ENCODE measurements around the gene NFIA. TPM values are rescaled to one million over a fixed set of nuclear protein-coding genes. Genes with fewer than 3 reads are reported as not detected.

Gene NFIA
- polyA plus RNA-seq, 12 donors = 29.6 to 378 (median 35.8) TPM

DNA sequence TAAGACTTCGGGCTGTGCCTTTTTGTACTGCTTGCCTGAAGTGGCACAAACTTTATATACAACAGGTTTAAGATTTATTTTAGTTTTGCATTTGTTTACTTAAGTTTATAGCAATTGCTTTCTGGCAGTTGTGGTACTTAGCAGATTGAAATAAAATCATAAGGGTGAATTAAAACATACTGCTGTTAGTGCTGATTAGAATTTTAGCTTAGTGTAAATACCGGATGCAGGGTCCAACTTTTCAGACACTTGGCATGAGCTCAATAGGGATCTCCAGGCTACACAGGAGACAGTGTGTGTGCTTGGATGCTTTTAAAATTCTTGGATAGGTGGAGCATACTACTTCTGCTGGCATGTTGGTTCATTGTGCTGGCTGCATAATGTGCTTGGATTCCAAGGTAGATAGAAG lies 159.6 kb downstream of the NFIA start:
- no peak for DNase-seq

DNA sequence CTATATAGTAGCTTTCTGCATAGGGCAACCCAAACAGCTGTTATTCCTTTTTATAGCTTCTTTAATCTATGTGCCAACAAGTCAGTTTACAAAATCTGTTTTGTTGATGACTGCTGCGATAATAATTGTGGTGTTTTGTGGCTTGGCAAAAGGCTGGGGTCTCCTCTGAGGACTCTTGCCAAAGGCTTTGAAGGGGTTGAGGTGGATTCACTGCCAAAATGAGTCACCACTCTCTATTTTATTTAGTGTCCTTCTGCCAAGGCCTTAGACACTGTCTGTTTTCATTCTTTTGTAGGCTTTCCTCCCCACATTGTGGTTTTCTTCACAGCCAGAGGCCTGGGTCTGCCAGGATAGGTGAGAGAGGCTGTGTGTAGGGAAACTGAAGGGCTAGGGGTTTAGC lies 161.8 kb downstream of the NFIA start:
- DNase-seq = no peak

DNA sequence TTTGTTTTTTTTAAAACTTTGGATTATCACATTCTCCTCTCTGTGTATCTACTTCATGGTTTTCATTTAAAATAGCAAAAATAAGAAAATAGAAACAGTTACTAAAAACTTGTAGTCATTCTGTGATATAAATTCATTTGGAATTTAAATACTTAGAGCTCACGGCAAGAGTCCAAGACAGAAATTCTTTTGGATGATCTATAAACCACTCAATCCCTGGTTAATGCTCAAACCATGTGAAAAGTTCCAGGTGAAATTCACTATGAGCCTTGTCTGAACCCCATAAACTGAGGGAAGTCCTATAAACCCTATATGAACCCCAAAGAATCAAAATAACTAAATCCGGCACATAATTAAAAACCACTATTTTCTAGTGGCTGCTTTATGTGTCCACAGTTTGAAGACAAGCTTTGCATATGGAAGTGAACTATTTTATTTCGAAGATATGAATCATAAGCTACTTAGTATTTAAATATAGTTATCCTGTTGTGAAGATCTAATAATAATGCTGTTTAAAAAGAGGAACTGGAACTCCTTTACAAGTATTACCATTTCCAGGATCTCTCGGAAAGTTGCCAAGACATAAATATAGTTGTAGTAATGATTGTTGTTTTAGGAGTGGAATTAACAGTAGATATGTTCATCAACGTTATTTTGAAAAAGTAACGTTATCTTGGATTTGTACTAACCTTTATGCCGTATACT lies 163.5 kb downstream of the NFIA start:
- no peak for DNase-seq

DNA sequence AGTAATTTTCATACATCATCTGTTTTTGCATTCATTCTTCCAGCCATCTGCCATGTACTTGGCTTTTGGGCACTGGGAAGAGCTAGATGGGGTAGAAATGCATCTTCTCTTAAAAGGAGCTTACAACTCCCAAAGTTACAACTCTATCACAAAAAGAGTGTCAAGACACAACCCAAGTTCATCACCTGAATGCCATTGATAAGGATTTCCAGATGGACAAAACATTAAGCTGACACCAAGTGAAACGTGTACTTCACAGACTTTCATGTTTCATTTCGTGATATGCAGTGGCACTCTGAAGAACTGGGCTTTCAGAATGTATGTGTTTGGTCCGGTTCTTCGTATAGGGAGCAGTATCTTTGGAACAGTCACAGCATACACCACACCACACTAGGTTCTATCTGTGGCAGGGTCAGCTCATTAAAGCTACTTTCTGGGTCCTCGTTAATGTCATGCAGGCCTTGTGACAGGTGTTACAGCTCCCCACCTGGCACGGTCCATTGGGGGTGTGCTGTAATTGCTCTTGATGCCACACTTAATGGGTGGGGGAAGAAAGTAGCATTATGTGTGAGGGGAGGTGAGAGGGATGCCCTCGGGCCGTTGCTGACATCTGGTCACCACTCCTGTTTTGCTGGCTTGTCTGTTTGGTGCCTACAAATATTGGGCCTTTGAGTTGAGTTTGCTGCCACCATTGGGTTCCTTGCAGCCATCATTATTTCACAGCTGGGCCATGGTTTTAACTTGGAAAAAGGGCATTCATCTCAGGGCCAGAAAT lies 164.9 kb downstream of the NFIA start:
- DNase-seq = no peak

GRCh38 chr1:61247881-61248752 lies 165.8 kb downstream of the NFIA start:
- DNase-seq = no peak

- DNase-seq = no peak
These were observed 168.6 kb downstream of the NFIA start for GRCh38 chr1:61250933-61251332.

DNA sequence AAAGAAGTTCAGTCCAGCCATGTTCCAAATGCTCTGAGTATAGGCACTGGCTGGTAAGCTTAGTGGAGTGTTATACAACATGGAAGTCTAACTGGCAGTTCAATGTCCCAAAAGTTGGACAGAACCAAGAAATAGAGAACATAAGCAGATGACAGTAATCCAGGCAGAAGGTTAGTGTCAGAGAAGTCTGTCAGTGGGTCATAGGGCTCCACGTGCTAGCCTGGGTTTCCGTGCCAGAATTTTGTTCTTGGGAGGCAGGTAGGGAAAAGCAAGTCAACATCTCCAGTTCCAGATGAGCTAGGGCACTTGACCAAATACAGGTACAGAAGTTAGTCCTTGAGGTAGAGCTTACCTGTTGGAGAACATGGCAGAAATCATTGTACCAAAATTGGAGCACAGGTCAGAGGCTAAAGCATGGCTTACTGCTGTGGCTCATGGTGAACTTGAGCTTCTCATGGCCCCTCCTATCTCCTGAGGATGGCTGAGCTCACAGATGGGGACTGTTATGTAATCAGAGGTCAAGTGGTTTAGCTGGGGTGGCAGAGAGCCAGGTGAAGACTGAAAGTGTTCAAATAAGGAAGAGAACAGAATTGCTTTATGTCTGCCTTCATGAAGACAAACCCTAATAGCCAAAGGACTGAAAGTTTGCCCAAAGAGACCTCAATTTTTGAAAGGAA lies 170.8 kb downstream of the NFIA start:
- no peak for DNase-seq

DNA sequence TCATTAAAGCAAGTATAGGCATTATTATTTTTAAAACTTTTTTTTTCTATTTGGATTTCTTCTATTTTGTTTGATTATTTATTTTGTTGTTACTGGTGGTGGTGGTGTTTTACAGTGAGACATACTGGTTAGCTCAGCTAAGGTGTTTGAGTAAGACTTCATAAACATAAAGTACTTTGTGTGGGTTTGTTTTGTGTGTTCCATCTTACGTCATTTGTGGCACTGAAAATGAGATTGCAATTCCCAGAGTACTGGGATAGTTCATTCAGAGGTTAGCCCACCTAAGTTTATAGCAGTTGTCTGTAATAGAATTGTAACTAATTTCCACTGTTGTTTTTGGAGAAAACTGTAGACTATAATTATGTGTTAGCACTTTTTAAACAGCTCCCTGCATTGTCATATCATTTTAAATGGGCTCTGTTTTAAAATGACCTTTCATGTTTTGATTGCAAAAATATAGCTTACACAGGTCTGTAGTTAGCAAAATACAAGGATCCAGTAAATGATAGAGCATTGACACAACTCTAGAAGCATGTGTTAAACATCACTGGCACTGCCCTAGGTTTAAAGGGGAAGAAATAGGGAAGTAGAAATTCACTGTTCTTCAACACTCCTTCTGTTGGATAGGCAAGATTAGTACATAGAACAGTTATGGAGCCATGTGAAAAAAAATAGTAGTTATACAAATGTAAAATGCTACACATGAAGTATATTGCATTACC lies 171.7 kb downstream of the NFIA start:
- DNase-seq = no peak

DNA sequence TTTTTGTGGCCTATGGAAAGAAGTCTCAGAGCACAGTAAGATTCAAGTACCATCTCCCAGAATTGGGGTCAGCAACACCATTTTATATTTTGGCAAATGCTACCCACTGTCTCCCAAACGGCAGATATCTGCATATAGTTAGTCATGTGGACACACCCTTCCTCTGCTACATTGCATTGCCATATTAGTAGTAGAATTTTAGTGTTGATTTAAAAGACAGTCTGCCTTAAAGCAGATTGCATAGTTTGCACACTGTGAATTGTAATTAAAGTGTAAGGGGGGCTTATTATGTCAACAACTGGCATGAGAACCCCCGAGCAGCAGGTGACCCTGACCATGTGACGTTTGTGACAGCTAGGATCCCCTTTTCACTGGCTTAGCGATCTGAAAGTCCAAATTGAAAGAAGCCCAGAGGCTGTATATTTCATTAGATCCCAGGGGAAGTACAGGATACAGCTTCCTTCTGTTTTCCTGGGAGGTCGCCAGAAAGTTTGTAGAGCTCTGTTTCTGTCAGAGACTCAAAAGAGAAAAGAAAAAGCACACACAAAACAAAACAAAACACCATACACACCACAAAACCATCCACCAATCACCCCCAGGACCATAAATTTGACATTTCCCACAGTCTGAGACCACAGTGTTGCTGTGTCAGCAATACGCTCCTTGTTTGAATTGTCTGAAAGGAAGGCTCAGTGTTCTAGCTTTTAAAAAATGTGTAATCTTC lies 172.4 kb downstream of the NFIA start:
- DNase-seq = peak; percentile 87

DNA sequence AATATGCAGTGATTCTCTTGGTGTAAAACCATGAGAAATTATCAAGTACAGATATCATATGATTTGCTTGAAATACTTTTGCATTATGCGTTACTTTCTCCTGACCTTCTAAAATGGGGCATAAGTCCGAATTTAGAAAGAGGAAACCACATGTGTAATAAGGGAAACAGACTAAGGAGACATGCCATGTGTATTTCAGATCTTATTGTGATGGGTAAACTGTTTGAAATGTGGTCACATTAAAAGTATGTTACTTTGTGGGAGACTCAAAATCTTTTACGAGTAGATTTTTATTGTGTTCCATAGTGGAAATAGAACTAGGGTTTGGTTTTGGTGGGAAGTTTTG lies 173.0 kb downstream of the NFIA start:
- no peak for DNase-seq

DNA sequence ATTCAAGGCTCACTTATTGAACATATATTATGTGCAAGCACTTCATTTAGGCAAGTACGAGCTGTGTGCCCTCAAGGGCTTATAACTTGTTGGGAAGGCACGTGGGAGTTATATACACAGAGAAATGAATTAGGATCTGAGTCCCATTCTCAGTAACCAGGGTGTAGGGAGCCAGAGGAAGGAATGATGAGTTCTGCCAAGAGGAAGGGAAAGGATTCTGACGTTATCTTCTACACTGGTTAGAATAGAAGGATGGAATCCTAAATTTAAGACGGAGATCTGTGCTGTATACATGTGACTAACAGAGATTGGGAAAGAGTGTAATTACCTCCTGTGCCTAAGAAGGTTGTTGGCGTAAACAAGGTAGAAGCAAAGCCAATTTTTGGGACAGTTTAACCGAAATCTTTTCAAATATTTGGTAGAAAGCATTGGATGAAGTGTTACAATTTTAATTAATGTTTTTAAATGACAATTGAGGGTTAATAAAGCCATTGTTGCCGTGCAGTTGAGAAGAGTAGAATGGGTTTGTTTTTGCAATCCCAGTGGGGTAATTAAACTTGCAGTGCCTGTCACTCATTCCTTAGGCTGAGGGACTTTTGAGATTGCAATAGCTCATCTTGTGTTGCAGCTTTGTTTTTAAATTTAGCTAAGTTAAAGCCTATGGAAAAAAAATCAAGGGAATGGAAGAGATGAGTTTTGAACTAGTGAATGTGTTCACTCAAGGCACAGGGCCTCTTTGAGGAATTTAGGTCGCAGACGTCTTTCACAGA lies 177.2 kb downstream of the NFIA start:
- no peak for DNase-seq

DNA sequence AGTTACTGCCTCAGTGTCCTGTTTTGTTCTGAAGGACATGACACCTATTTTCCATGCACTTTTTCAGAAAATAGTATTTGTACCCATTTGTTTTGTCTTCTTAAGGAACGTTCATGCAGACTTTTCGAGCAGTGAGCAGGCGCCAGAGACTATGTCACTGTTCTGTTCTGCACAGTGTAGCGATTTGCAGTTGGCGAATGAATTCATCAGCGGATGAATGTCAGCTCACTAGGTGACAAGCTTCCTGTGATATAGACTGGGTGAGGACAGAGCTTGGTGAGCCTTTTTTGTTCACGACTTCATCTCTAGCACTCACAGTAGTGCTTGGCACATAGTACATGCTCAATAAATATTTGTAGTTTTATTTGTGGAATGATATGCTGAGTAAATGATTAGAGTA lies 177.8 kb downstream of the NFIA start:
- no peak for DNase-seq

DNA sequence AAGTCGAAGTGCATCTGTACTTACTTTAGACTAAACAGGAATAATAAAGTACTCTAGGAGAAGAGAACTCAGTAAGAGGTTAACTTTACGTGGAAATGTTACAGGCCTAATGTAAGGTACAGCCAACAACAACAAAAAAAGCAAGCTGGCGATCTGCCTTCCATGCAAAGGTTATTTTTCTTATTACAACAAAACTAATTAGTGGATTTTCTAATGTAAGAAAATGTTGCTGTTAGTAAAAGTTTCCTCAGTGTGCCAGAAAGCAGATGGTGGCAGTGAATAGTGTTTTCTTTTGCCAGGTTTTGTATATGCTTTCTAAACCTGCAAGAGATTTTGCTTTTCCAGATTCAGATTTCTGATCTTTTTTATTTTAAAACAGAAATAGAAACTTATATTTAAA lies 179.2 kb downstream of the NFIA start:
- DNase-seq = no peak

GRCh38 chr1:61263905-61264824 lies 181.8 kb downstream of the NFIA start:
- DNase-seq = no peak

DNA sequence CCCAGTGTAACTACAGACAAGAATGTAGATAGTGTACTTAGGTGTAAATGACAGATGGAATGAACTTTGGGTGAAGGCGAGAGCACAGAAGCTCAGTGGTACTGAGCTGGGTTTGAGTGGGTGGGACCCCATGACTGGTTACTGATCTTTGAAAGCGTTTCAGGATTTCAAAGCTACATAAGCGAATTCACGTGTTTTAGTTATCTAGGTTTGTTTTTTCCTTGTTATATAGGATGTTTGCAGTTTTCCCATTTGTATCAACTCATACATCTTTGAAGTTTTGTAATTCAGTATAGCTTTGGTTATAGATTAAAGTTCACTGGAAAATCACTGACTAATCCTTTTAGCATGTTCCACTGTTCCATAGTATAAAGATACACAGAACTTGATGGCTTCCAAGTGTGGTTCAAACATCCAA lies 182.5 kb downstream of the NFIA start:
- DNase-seq = no peak

DNA sequence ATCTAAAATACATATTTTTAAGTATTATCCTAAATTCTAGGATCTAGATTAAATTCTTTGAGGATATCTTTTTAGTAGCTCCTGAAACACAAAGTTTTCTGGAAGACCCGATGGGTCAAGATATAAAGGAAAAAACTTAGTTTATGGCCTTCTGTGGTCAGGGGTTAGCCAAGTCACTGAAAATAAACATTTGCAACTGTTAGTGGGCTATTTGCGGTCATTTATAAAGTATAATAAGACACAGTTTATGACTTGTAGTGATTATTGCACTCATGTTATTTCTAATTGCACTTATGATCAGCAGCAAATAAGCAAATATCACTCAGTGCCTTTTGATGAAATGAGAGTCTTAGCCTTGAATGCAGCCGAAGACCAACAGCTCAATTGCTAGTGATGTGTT lies 183.3 kb downstream of the NFIA start:
- DNase-seq = no peak

DNA sequence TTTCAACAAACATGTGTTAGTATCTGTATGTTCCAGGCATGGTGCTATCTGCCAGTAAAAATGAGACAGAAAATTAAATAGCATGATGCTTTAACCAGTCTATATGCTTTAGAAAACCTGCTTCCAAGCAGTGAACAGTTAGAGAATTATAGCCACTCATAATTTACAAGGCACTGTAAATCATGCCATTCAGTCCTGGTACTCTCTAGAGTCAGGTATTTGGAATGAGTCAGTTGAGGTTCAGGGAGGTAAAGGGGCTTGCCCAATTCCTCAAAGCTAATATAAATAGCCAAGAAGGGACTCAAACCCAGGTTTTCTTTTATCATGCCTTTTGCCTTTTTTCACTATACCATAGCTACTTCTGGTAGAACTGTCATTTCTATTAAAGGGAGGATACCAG lies 184.4 kb downstream of the NFIA start:
- DNase-seq = no peak

DNA sequence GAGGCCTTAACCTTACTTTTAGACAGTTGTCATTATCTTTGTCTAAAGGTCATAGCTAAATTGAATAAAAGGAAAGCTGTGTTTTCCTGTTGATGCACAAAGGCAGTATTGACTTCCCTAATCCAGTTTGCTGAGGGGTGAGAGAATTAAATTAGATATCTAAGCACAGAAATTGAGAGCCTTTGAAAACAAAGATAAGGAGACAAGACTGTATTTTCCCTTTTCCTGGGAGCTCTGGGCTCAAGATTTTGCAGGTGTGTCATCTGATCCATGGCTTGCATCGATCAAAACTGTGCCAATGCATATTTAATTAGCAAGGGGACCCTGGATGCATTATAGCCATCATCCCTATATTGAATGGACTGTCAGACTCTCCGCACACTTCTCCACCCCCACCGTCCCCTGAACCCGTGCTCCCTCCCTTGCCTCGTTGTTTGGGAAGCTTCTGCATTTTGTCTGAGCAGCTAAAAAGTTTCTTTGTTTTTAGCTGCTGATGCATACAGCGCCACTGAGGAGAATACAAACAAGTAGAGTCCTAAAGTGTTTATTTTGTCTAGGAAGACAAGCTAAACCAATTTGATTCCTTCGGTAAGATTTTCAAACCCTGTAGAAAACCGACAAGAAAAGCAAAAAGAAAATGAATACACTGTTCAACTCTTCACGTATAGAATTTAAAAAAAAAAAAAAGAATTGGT lies 186.3 kb downstream of the NFIA start:
- no peak for DNase-seq

All from muscle of arm (tissue), 12 donors.